H1 (cell line): ENCODE data around the gene KRTAP10-8. TPM values are rescaled to one million over a fixed set of nuclear protein-coding genes. Genes with fewer than 3 reads are reported as not detected.

Source experiments
- BACH1 ChIP-seq: IDR thresholded peaks from 2 replicates; pipeline ENCODE4 v1.6.1; 2012; ENCODE audit warnings: low read length, improper control_type of control experiment
- CHD7 ChIP-seq: fragments of 300-600 bp; sonication (generic); IDR thresholded peaks from 2 replicates; pipeline ENCODE4 v1.7.1; 2012; ENCODE audit warnings: low read length, moderate library complexity, mild to moderate bottlenecking, inconsistent platforms; ENCODE audit not compliant: insufficient replicate concordance
- CREB1 ChIP-seq: IDR thresholded peaks from 2 replicates; pipeline ENCODE4 v1.6.1; 2012; ENCODE audit warnings: inconsistent platforms
- GTF2F1 ChIP-seq: IDR thresholded peaks from 2 replicates; pipeline ENCODE4 v1.6.1; 2012; ENCODE audit warnings: low read depth, low read length, improper control_type of control experiment, borderline replicate concordance
- SAP30 ChIP-seq: fragments of 300-600 bp; sonication (generic); IDR thresholded peaks from 2 replicates; pipeline ENCODE4 v1.7.1; 2012; ENCODE audit warnings: low read length, moderate library complexity, mild to moderate bottlenecking, inconsistent platforms; ENCODE audit not compliant: insufficient read depth, insufficient replicate concordance
- SP2 ChIP-seq: IDR thresholded peaks from 2 replicates; pipeline ENCODE4 v1.6.1; 2012; ENCODE audit warnings: mild to moderate bottlenecking, low read length, inconsistent platforms
- SRF ChIP-seq: IDR thresholded peaks from 2 replicates; pipeline ENCODE4 v1.6.1; 2011; ENCODE audit warnings: mild to moderate bottlenecking, low read depth, low read length, moderate library complexity
- YY1 ChIP-seq: IDR thresholded peaks from 2 replicates; pipeline ENCODE4 v1.6.1; 2011; ENCODE audit warnings: low read depth, mild to moderate bottlenecking, low read length
- polyA plus RNA-seq, 7 experiments: library from polyadenylated mRNA; depleted of rRNA in 3 of 7; stranded (reverse) in 5 of 7; unstranded in 2 of 7; fragments of >200 nt in 5 of 7; fragments of 200-250 nt in 2 of 7; gene quantifications; 1 replicate in 5 of 7; 2 replicates in 1 of 7; 4 replicates in 1 of 7; pipeline versions ENCODE4 v1.2.1 to v1.2.3, GENCODE V29; 2011 to 2013; ENCODE audit warnings: missing spikeins in 2 of 7, mixed read lengths in 2 of 7
- total RNA-seq: library from RNA; stranded (reverse); fragmentation: NEBNext Ultra II Directional; extraction: Animal tissue kit (Norgen Biotek cat#: 25700); gene quantifications from 2 replicates; pipeline ENCODE4 v1.2.1, GENCODE V29; 2021

The KRTAP10-8 gene
- total and polyA plus RNA-seq, 2 of the 8 experiments (the other 6 are each of a cell fraction or from before 2014, with no cell fraction given), result not detected

GRCh38 chr21:44618909-44619308 is 7.0 kb downstream of the KRTAP10-8 start (continued):
- TF ChIP-seq CHD7 (no peak), BACH1 (no peak), SP2 (no peak), SRF (no peak), SAP30 (no peak), YY1 (no peak), GTF2F1 (no peak), CREB1 (no peak)
